Upper lobe of left lung (tissue), 6 donors: ENCODE data around the gene HENMT1. TPM values are rescaled to one million over a fixed set of nuclear protein-coding genes. Genes with fewer than 3 reads are reported as not detected.
"Not testable (repeated sequence)": the region's sequence is repeated elsewhere in the genome, so short reads cannot be mapped to it uniquely, and the experiment has no call there.

Source experiments
- ATAC-seq, 2 donors: fragments of 200-7000 bp; cut with Tn5 transposase; one replicate each; pipeline ENCODE4 v1.9.1; 2022; ENCODE audit warnings: mild to moderate bottlenecking in 2 of 2, moderate library complexity in 2 of 2; ENCODE audit not compliant: low FRiP score in 2 of 2
- DNase-seq, 2 donors: peaks; one replicate each; pipeline ENCODE4 v3.0.0-alpha.2; 2019 to 2020
- H3K27ac ChIP-seq, 4 donors: fragments of 200-600 bp; sonication (generic); one replicate each; pipeline ENCODE4 v1.5.1; 2016 to 2019
- H3K27me3 ChIP-seq, 4 donors: fragments of 200-600 bp; sonication (generic); one replicate each; pipeline ENCODE4 v1.5.1; 2017 to 2019
- H3K36me3 ChIP-seq, 4 donors: fragments of 200-600 bp; sonication (generic); one replicate each; pipeline ENCODE4 v1.5.1; 2016 to 2019
- H3K4me1 ChIP-seq, 4 donors: fragments of 200-600 bp; sonication (generic); one replicate each; pipeline ENCODE4 v1.5.1; 2018 to 2019
- H3K4me3 ChIP-seq, 4 donors: fragments of 200-600 bp; sonication (generic); one replicate each; pipeline ENCODE4 v1.5.1; 2017 to 2019; ENCODE audit warnings: mild to moderate bottlenecking in 2 of 4, moderate library complexity in 1 of 4
- H3K9me3 ChIP-seq, 4 donors: fragments of 200-600 bp; sonication (generic); one replicate each; pipeline ENCODE4 v1.5.1; 2018 to 2019
- EP300 ChIP-seq, 4 donors: sonication (generic); formaldehyde crosslinking; IDR thresholded peaks; one replicate each; pipeline ENCODE4 v1.5.1; 2017; ENCODE audit warnings: antibody characterized with exemption in 4 of 4, control low read depth in 2 of 4
- POLR2A ChIP-seq, 4 donors: fragments of 450-650 bp; IDR thresholded peaks; one replicate each; pipeline ENCODE4 v1.5.1; 2016 to 2017; ENCODE audit warnings: antibody characterized with exemption in 4 of 4, mild to moderate bottlenecking in 2 of 4
- POLR2AphosphoS5 ChIP-seq, 2 donors: sonication (generic); formaldehyde crosslinking; IDR thresholded peaks; one replicate each; pipeline ENCODE4 v1.5.1; 2017; ENCODE audit warnings: antibody characterized with exemption in 2 of 2
- WGBS, 2 donors: methylation state at CpG; one replicate each; pipeline ENCODE4 v1.1.5; 2017 to 2018; 5-methylcytosine and 5-hydroxymethylcytosine counted together
- total RNA-seq, 6 donors: library from RNA; depleted of rRNA in 4 of 6; stranded (reverse); fragments of >200 nt in 4 of 6; gene quantifications; one replicate each; pipeline versions ENCODE4 v1.1.0 to v1.2.1, GENCODE V29; 2016 to 2021
- TF ChIP-seq, protein P1 (sequence below), 6 experiments: fragments of 450-650 bp in 4 of 6; fragments of 200-600 bp in 2 of 6; sonication (generic) in 2 of 6; IDR thresholded peaks; one replicate each; pipeline ENCODE4 v1.5.1; 2016 to 2019; ENCODE audit warnings: antibody characterized with exemption in 6 of 6
- donor health status: DM: no; HTN: no; CAD: no; lungs with moderate emphysema.
- donor health status: DM: no; HTN: yes; CAD: no; lungs with severe emphysema.

Gene HENMT1
- total RNA-seq, 6 donors from 2014 or later = 5.0 to 12.3 (median 7.0) TPM

DNA sequence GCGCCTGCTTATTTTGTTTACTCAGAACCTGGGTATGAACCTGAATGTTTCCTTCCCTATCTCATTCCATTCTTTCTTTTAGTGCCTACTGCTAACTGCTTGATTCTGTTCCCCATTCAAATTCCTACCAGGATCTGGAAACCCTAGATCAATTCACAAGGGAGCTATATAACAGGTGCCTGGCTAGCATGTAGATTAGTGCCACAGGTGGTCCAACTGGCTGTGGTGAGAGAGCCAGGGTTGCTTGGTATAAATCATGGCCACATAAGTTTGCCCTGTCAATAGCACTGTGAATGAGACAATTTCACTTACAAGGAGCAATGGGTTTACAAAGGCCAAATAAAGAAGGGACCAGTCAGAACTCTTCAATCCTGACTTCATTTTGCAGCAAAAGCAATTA is 24.6 kb upstream of the HENMT1 start:
- no peak overlapping the region for H3K27ac ChIP-seq
- no peaks in the 10 kb centered on the region for H3K4me1 ChIP-seq
- TF ChIP-seq, protein P1, sequence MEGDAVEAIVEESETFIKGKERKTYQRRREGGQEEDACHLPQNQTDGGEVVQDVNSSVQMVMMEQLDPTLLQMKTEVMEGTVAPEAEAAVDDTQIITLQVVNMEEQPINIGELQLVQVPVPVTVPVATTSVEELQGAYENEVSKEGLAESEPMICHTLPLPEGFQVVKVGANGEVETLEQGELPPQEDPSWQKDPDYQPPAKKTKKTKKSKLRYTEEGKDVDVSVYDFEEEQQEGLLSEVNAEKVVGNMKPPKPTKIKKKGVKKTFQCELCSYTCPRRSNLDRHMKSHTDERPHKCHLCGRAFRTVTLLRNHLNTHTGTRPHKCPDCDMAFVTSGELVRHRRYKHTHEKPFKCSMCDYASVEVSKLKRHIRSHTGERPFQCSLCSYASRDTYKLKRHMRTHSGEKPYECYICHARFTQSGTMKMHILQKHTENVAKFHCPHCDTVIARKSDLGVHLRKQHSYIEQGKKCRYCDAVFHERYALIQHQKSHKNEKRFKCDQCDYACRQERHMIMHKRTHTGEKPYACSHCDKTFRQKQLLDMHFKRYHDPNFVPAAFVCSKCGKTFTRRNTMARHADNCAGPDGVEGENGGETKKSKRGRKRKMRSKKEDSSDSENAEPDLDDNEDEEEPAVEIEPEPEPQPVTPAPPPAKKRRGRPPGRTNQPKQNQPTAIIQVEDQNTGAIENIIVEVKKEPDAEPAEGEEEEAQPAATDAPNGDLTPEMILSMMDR (IDR thresholded peaks at IDR 0.05) = no peak
- TF ChIP-seq EP300 (IDR thresholded peaks at IDR 0.05) (no peak), POLR2A (IDR thresholded peaks at IDR 0.05) (no peak), POLR2AphosphoS5 (IDR thresholded peaks at IDR 0.05) (no peak)
- no peaks in the 10 kb centered on the region for H3K9me3 ChIP-seq
- no peak overlapping the region for H3K4me3 ChIP-seq
- no peak for DNase-seq
- ATAC-seq = no peak
- no peaks in the 10 kb centered on the region for H3K36me3 ChIP-seq
- 78 to 87% methylated on average over 1 of the region's 1 CpG for WGBS, 2 donors
- no peaks in the 10 kb centered on the region for H3K27me3 ChIP-seq

DNA sequence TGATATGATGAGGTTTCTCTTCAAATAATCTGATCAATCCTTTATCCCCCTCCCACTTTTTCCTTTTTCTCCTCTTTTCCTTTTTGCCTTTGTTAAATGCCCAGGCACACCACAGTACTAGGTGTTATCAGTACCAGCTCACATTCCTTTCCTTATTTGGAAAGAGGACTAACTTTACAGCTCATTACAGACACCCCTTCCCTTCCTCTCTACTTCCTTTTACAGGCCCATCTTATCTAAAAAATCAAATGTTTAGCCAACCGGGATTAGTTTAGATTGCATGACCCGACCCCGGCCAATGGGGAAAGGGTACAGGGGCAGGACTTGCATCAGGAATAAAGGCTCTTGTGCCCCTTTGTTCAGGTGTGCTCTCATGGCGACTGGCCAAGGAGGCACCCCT is 20.8 kb upstream of the HENMT1 start:
- not testable (repeated sequence) for H3K36me3 ChIP-seq, ATAC-seq, H3K4me1 ChIP-seq, H3K4me3 ChIP-seq, DNase-seq, H3K27me3 ChIP-seq, H3K9me3 ChIP-seq, H3K27ac ChIP-seq
- WGBS, 2 donors = 51 to 62% methylated on average over 4 of the region's 4 CpGs

DNA sequence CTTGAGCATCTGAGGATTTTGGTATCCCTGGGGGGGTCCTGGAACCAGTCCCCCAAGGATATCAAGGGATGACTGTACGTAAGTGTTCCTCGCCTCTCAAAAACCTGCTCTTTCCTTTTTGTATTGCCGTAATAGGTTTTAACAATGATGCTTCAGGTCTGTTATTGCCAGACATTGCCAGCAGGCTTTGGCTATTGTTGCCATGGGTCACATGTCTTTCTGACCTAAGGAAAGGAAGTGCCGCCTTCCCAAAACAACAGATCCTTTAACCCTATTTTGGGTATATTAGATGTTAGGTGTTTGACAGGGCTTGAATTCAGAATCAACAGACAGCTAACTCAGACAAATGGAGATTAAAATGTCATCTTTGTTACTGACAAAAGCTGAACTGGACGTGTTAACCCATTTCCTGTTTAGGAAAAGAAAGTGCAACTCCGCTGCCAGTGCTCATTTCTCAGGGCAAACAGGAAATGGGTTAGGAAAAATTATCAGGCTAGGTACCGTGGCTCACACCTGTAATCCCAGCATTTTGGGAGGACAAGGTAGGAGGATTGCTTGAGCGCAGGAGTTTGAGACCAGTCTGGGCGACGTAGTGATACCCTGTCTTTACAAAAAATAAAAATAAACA is 18.8 kb upstream of the HENMT1 start:
- H3K4me3 ChIP-seq = peak overlapping the region in 2 of 4 donors; percentile 11 to 18
- ATAC-seq = no peak
- H3K36me3 ChIP-seq = no peaks in the 10 kb centered on the region
- WGBS, 2 donors = 59% methylated on average over 10 of the region's 10 CpGs
- no peak for DNase-seq
- H3K27me3 ChIP-seq = no peaks in the 10 kb centered on the region
- no peak overlapping the region for H3K27ac ChIP-seq
- H3K9me3 ChIP-seq = no peaks in the 10 kb centered on the region
- peaks cover 0 to 5% (median 0%) of the 10 kb centered on the region in 4 donors for H3K4me1 ChIP-seq
- no peak for TF ChIP-seq POLR2A (IDR thresholded peaks at IDR 0.05)
- TF ChIP-seq, protein P1 (IDR thresholded peaks at IDR 0.05) = no peak
- no peak for TF ChIP-seq EP300 (IDR thresholded peaks at IDR 0.05)
- TF ChIP-seq POLR2AphosphoS5 (IDR thresholded peaks at IDR 0.05) = no peak

DNA sequence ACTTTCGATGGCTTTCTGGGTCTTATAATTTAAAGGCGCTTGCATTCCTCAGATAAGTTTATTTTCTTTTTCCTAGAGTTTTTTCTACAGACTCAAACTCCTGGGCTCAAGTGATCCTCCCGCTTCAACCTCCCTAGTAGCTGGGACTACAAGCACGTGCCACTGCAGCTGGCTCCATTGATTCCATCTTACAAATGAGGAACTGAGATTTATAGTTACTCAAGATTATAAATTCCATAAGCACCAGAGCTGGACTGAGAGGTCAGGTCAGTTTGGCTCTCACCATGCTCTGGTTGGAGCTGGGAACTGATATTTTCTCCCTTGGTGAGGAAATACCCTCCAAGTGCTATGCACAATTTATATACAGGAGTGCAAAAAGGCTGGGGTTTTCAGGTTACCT is 17.8 kb upstream of the HENMT1 start:
- TF ChIP-seq POLR2AphosphoS5 (IDR thresholded peaks at IDR 0.05) (no peak), EP300 (IDR thresholded peaks at IDR 0.05) (no peak), POLR2A (IDR thresholded peaks at IDR 0.05) (no peak)
- TF ChIP-seq, protein P1 (IDR thresholded peaks at IDR 0.05) = no peak
- Histone ChIP-seq H3K4me1 (peaks cover 0 to 5% (median 0%) of the 10 kb centered on the region in 4 donors), H3K36me3 (no peaks in the 10 kb centered on the region), H3K27ac (no peak overlapping the region), H3K9me3 (no peaks in the 10 kb centered on the region), H3K27me3 (no peaks in the 10 kb centered on the region), H3K4me3 (no peak overlapping the region)
- DNase-seq (no peak), ATAC-seq (peak in 1 of 2 donors; percentile 72)
- WGBS, 2 donors = 77 to 85% methylated on average over 4 of the region's 4 CpGs

DNA sequence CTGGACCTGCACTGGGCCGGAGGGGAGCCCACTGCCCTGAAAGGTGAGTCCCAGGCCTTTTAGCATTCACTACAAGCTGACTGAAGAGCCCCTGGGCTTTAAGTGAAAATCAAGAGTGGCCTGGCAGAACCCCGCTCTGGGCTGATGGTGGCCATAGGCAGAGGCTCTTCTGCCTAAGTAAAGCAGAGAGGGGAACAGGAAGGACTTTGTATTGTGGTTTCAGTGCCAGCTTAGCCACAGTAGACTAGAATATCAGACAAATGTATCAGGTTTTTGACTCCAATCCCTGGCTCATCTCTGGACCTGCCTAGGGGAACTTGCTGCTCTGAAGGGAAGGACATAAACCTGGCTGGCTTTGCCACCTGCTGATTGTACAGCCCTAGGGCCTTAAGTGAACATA is 10.2 kb upstream of the HENMT1 start:
- H3K9me3 ChIP-seq = no peaks in the 10 kb centered on the region
- no peak overlapping the region for H3K27ac ChIP-seq
- ATAC-seq (no peak), DNase-seq (no peak)
- H3K4me3 ChIP-seq = no peak overlapping the region
- no peak for TF ChIP-seq EP300 (IDR thresholded peaks at IDR 0.05)
- TF ChIP-seq, protein P1 (IDR thresholded peaks at IDR 0.05) = no peak
- no peak for TF ChIP-seq POLR2A (IDR thresholded peaks at IDR 0.05)
- no peak for TF ChIP-seq POLR2AphosphoS5 (IDR thresholded peaks at IDR 0.05)
- 67 to 95% methylated on average over 1 to 2 of the region's 2 CpGs for WGBS, 2 donors
- H3K36me3 ChIP-seq = no peaks in the 10 kb centered on the region
- no peaks in the 10 kb centered on the region for H3K4me1 ChIP-seq
- no peaks in the 10 kb centered on the region for H3K27me3 ChIP-seq
